ENCODE data around the gene PRKACA.

GRCh38 chr19:14096272-14096992 is 21.1 kb downstream of the PRKACA start:
- TF ChIP-seq CTCF (IDR thresholded peaks at IDR 0.05): no peak
- no peak for TF ChIP-seq POLR2A (IDR thresholded peaks at IDR 0.05)
